ENCODE data around the gene NUTF2. TPM values are rescaled to one million over a fixed set of nuclear protein-coding genes. Genes with fewer than 3 reads are reported as not detected.

The NUTF2 gene
- 260 and 267 TPM in 2 replicates for total RNA-seq (2014; rRNA removed; shearing (Covaris generic))
- polyA plus RNA-seq (2014; cell fraction: nucleus; rRNA removed) = 105 and 153 TPM in 2 replicates

- DNase-seq (ENCODE audit: extremely low read depth, low read depth) = peak; percentile 95
Measured at GRCh38 chr16:67846320-67847063, at the start of gene NUTF2. NUTF2 (plus strand) TSS chr16:67846933; CDS start chr16:67865131, 18,198 bp downstream.

- no peak for DNase-seq (ENCODE audit: extremely low read depth, low read depth)
Measured at GRCh38 chr16:67800338-67800926, 46.3 kb upstream of the NUTF2 start.

GRCh38 chr16:67801241-67801640 lies 45.5 kb upstream of the NUTF2 start:
- no peak for DNase-seq (ENCODE audit: extremely low read depth, low read depth)

GRCh38 chr16:67801883-67802282 lies 44.9 kb upstream of the NUTF2 start:
- no peak for DNase-seq (ENCODE audit: extremely low read depth, low read depth)

GRCh38 chr16:67803894-67804293 lies 42.8 kb upstream of the NUTF2 start:
- no peak for DNase-seq (ENCODE audit: extremely low read depth, low read depth)

GRCh38 chr16:67804853-67805542 lies 41.7 kb upstream of the NUTF2 start:
- no peak for DNase-seq (ENCODE audit: extremely low read depth, low read depth)

- DNase-seq (ENCODE audit: extremely low read depth, low read depth) = no peak
Measured at GRCh38 chr16:67805718-67806427, 40.9 kb upstream of the NUTF2 start.

GRCh38 chr16:67806428-67807147 lies 40.1 kb upstream of the NUTF2 start, which contains the start of the genes RANBP10 and TSNAXIP1:
RANBP10 (minus strand) TSS chr16:67806560; CDS start chr16:67806536, 24 bp downstream.
TSNAXIP1 (plus strand) TSS chr16:67806889; CDS start chr16:67807150, 261 bp downstream.
- peak; percentile 100 for DNase-seq (ENCODE audit: extremely low read depth, low read depth)

- DNase-seq (ENCODE audit: extremely low read depth, low read depth) = no peak
Measured at GRCh38 chr16:67807148-67807682, 39.5 kb upstream of the NUTF2 start.

- no peak for DNase-seq (ENCODE audit: extremely low read depth, low read depth)
Measured at GRCh38 chr16:67811899-67812298, 34.8 kb upstream of the NUTF2 start.

- no peak for DNase-seq (ENCODE audit: extremely low read depth, low read depth)
Measured at GRCh38 chr16:67814567-67814966, 32.2 kb upstream of the NUTF2 start.

GRCh38 chr16:67820608-67821259 lies 26.0 kb upstream of the NUTF2 start:
- DNase-seq (ENCODE audit: extremely low read depth, low read depth) = no peak

GRCh38 chr16:67822511-67822910 lies 24.2 kb upstream of the NUTF2 start:
- DNase-seq (ENCODE audit: extremely low read depth, low read depth) = no peak

- no peak for DNase-seq (ENCODE audit: extremely low read depth, low read depth)
Measured at GRCh38 chr16:67825119-67825518, 21.6 kb upstream of the NUTF2 start.

GRCh38 chr16:67825906-67826305 lies 20.8 kb upstream of the NUTF2 start:
- no peak for DNase-seq (ENCODE audit: extremely low read depth, low read depth)

- DNase-seq (ENCODE audit: extremely low read depth, low read depth) = no peak
Measured at GRCh38 chr16:67828651-67829050, 18.1 kb upstream of the NUTF2 start.

- no peak for DNase-seq (ENCODE audit: extremely low read depth, low read depth)
Measured at GRCh38 chr16:67833030-67833414, 13.7 kb upstream of the NUTF2 start.

GRCh38 chr16:67833415-67834241 lies 13.1 kb upstream of the NUTF2 start:
- DNase-seq (ENCODE audit: extremely low read depth, low read depth) = peak; percentile 92

Data from NCI-H460 (cell line).